ENCODE measurements around the gene MEX3A. TPM values are rescaled to one million over a fixed set of nuclear protein-coding genes. Genes with fewer than 3 reads are reported as not detected.

Gene MEX3A
- total RNA-seq, 4 donors from 2014 or later, result 0.17 to 0.57 (median 0.27) TPM

GRCh38 chr1:156108664-156109241 lies 26.5 kb upstream of the MEX3A start:
- no peak for TF ChIP-seq CTCF (IDR thresholded peaks at IDR 0.05; ENCODE audit: low read depth)

- no peak for TF ChIP-seq CTCF (IDR thresholded peaks at IDR 0.05; ENCODE audit: low read depth)
These were observed 25.8 kb upstream of the MEX3A start for GRCh38 chr1:156108057-156108456.

- TF ChIP-seq CTCF (IDR thresholded peaks at IDR 0.05; ENCODE audit: low read depth), result no peak
These were observed 24.6 kb upstream of the MEX3A start for GRCh38 chr1:156106624-156107488.

GRCh38 chr1:156104861-156105832 lies 22.9 kb upstream of the MEX3A start:
- TF ChIP-seq CTCF (IDR thresholded peaks at IDR 0.05; ENCODE audit: low read depth), result no peak

- no peak for TF ChIP-seq CTCF (IDR thresholded peaks at IDR 0.05; ENCODE audit: low read depth)
These were observed 22.0 kb upstream of the MEX3A start for GRCh38 chr1:156104065-156104810.

GRCh38 chr1:156103521-156103947 lies 21.3 kb upstream of the MEX3A start:
- TF ChIP-seq CTCF (IDR thresholded peaks at IDR 0.05; ENCODE audit: low read depth), result no peak

All from subcutaneous adipose tissue (tissue), 4 donors.